ENCODE measurements around the gene RANBP3. TPM values are rescaled to one million over a fixed set of nuclear protein-coding genes. Genes with fewer than 3 reads are reported as not detected.

RANBP3 gene
- total RNA-seq, 6 donors from 2014 or later: 64.4 to 116 (median 68.5) TPM

GRCh38 chr19:5932609-5933262 lies 45.2 kb downstream of the RANBP3 start:
- H3K4me1 ChIP-seq: peaks cover 0 to 14% (median 8%) of the 10 kb centered on the region in 4 donors
- H3K27ac ChIP-seq: no peak overlapping the region
- ATAC-seq (ENCODE audit: low FRiP score in 2 of 2) (no peak), DNase-seq (no peak)
- H3K36me3 ChIP-seq: peaks cover 14 to 85% (median 66%) of the 10 kb centered on the region in 4 donors
- no peaks in the 10 kb centered on the region for H3K9me3 ChIP-seq
- H3K27me3 ChIP-seq: no peaks in the 10 kb centered on the region
- no peak for TF ChIP-seq EP300 (IDR thresholded peaks at IDR 0.05)
- no peak for TF ChIP-seq POLR2A (IDR thresholded peaks at IDR 0.05)
- no peak for TF ChIP-seq POLR2AphosphoS5 (IDR thresholded peaks at IDR 0.05)
- TF ChIP-seq, protein P1, sequence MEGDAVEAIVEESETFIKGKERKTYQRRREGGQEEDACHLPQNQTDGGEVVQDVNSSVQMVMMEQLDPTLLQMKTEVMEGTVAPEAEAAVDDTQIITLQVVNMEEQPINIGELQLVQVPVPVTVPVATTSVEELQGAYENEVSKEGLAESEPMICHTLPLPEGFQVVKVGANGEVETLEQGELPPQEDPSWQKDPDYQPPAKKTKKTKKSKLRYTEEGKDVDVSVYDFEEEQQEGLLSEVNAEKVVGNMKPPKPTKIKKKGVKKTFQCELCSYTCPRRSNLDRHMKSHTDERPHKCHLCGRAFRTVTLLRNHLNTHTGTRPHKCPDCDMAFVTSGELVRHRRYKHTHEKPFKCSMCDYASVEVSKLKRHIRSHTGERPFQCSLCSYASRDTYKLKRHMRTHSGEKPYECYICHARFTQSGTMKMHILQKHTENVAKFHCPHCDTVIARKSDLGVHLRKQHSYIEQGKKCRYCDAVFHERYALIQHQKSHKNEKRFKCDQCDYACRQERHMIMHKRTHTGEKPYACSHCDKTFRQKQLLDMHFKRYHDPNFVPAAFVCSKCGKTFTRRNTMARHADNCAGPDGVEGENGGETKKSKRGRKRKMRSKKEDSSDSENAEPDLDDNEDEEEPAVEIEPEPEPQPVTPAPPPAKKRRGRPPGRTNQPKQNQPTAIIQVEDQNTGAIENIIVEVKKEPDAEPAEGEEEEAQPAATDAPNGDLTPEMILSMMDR (IDR thresholded peaks at IDR 0.05): no peak
- 90 to 93% methylated on average over 20 to 21 of the region's 21 CpGs for WGBS, 2 donors
- no peak overlapping the region for H3K4me3 ChIP-seq

GRCh38 chr19:5932146-5932545 lies 45.8 kb downstream of the RANBP3 start:
- no peak overlapping the region for H3K27ac ChIP-seq
- TF ChIP-seq EP300 (IDR thresholded peaks at IDR 0.05) (no peak), POLR2AphosphoS5 (IDR thresholded peaks at IDR 0.05) (no peak), POLR2A (IDR thresholded peaks at IDR 0.05) (no peak)
- TF ChIP-seq, protein P1 (IDR thresholded peaks at IDR 0.05): no peak
- 93 to 97% methylated on average over 16 to 18 of the region's 18 CpGs for WGBS, 2 donors

GRCh38 chr19:5931251-5931650 lies 46.7 kb downstream of the RANBP3 start:
- TF ChIP-seq POLR2A (IDR thresholded peaks at IDR 0.05) (no peak), POLR2AphosphoS5 (IDR thresholded peaks at IDR 0.05) (no peak), EP300 (IDR thresholded peaks at IDR 0.05) (no peak)
- TF ChIP-seq, protein P1 (IDR thresholded peaks at IDR 0.05): no peak
- peaks cover 17 to 90% (median 72%) of the 10 kb centered on the region in 4 donors for H3K36me3 ChIP-seq

More at GRCh38 chr19:5932146-5932545, 45.8 kb downstream of the RANBP3 start:
- H3K9me3 ChIP-seq: no peaks in the 10 kb centered on the region
- peaks cover 17 to 87% (median 66%) of the 10 kb centered on the region in 4 donors for H3K36me3 ChIP-seq
- H3K4me1 ChIP-seq: peaks cover 0 to 17% (median 8%) of the 10 kb centered on the region in 4 donors
- no peaks in the 10 kb centered on the region for H3K27me3 ChIP-seq
- no peak overlapping the region for H3K4me3 ChIP-seq
- ATAC-seq (ENCODE audit: low FRiP score in 2 of 2): no peak
- DNase-seq: no peak

DNA sequence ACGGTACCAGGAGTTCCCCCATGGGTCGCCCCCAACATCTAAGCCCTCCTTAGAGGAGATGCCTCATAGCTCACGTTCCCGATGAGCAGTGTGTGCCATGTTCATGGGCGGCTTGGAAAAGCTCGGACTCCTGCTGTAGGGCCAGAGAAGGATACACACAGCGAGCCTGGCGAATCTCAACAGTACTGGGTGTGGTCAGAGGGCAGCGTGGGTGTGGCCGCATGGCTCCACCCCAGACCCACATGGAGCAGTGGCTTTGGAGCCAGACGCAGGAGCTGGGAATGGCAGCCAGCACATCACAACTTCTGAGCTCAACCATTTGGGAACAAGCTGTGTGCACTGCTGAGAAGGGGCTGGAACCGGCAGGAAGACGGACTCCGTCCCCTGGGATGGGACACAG lies 48.3 kb downstream of the RANBP3 start:
- Histone ChIP-seq H3K27ac (no peak overlapping the region), H3K4me1 (peaks cover 0 to 11% (median 6%) of the 10 kb centered on the region in 4 donors), H3K27me3 (no peaks in the 10 kb centered on the region), H3K4me3 (no peak overlapping the region), H3K9me3 (no peaks in the 10 kb centered on the region), H3K36me3 (peaks cover 31 to 95% (median 83%) of the 10 kb centered on the region in 4 donors)
- no peak for DNase-seq
- TF ChIP-seq, protein P1 (IDR thresholded peaks at IDR 0.05): no peak
- no peak for TF ChIP-seq POLR2A (IDR thresholded peaks at IDR 0.05)
- TF ChIP-seq EP300 (IDR thresholded peaks at IDR 0.05): no peak
- TF ChIP-seq POLR2AphosphoS5 (IDR thresholded peaks at IDR 0.05): no peak
- ATAC-seq (ENCODE audit: low FRiP score in 2 of 2): no peak
- 85 to 86% methylated on average over 9 to 10 of the region's 14 CpGs for WGBS, 2 donors

More at GRCh38 chr19:5931251-5931650, 46.7 kb downstream of the RANBP3 start:
- H3K9me3 ChIP-seq: no peaks in the 10 kb centered on the region
- H3K4me3 ChIP-seq: no peak overlapping the region
- 89 to 99% methylated on average over 4 to 11 of the region's 11 CpGs for WGBS, 2 donors
- DNase-seq (no peak), ATAC-seq (ENCODE audit: low FRiP score in 2 of 2) (no peak)
- H3K27ac ChIP-seq: no peak overlapping the region
- no peaks in the 10 kb centered on the region for H3K27me3 ChIP-seq
- peaks cover 2 to 17% (median 8%) of the 10 kb centered on the region in 4 donors for H3K4me1 ChIP-seq

Measured in upper lobe of left lung (tissue), 6 donors.